CD14-positive monocyte (primary cell): Measurements from ENCODE around the gene MED15. TPM values are rescaled to one million over a fixed set of nuclear protein-coding genes. Genes with fewer than 3 reads are reported as not detected.

ENCODE experiments used
- DNase-seq, 3 donors: peaks; one replicate each; pipeline ENCODE4 v3.0.0-alpha.2; 2011 to 2022
- H2AFZ ChIP-seq: 2 replicates; pipeline ENCODE4 v1.6.0; 2012; ENCODE audit warnings: mild to moderate bottlenecking, low read depth, low read length, inconsistent platforms; ENCODE audit not compliant: insufficient read depth, poor library complexity, severe bottlenecking
- H3K27ac ChIP-seq, 2 donors: 1 replicate in 1 of 2; 2 replicates in 1 of 2; pipeline ENCODE4 v1.5.1; 2012 to 2013; ENCODE audit warnings: low read length in 2 of 2, control low read depth in 1 of 2, inconsistent platforms in 1 of 2, low read depth in 1 of 2, mild to moderate bottlenecking in 1 of 2
- H3K27me3 ChIP-seq, 2 donors: one replicate each; pipeline versions ENCODE4 v1.6.0 to v1.6.1; 2011 to 2013; ENCODE audit warnings: low read length in 2 of 2; ENCODE audit not compliant: control insufficient read depth in 2 of 2, insufficient read depth in 2 of 2
- H3K36me3 ChIP-seq, 2 donors: replicated peaks in 1 of 2; 1 replicate in 1 of 2; 2 replicates in 1 of 2; pipeline versions ENCODE4 v1.5.1 to v1.6.1; 2012 to 2013; ENCODE audit warnings: low read length in 2 of 2, control low read depth in 1 of 2, inconsistent platforms in 1 of 2, mild to moderate bottlenecking in 1 of 2; ENCODE audit not compliant: insufficient read depth in 2 of 2, control insufficient read depth in 1 of 2
- H3K4me1 ChIP-seq, 2 donors: 1 replicate in 1 of 2; 2 replicates in 1 of 2; pipeline versions ENCODE4 v1.5.1 to v1.6.1; 2012 to 2013; ENCODE audit warnings: low read length in 2 of 2, control low read depth in 1 of 2, inconsistent platforms in 1 of 2, mild to moderate bottlenecking in 1 of 2, moderate library complexity in 1 of 2; ENCODE audit not compliant: insufficient read depth in 2 of 2, control insufficient read depth in 1 of 2
- H3K4me2 ChIP-seq: replicated peaks from 2 replicates; pipeline ENCODE3; 2012; ENCODE audit warnings: low read length, moderate library complexity, mild to moderate bottlenecking; ENCODE audit not compliant: poor library complexity, severe bottlenecking; ENCODE audit errors: extremely low read depth
- H3K4me3 ChIP-seq, 3 experiments: fragments of 200-600 bp in 1 of 3; sonication (generic) in 1 of 3; replicated peaks in 1 of 3; 1 replicate in 2 of 3; 2 replicates in 1 of 3; pipeline ENCODE4 v1.5.1; 2011 to 2013; ENCODE audit warnings: low read length in 3 of 3, mild to moderate bottlenecking in 3 of 3, control low read depth in 2 of 3, low read depth in 2 of 3, inconsistent platforms in 1 of 3, moderate library complexity in 1 of 3
- H3K79me2 ChIP-seq: 2 replicates; pipeline ENCODE4 v1.6.0; 2012; ENCODE audit warnings: mild to moderate bottlenecking, control low read depth, inconsistent platforms, low read length, moderate library complexity; ENCODE audit not compliant: insufficient read depth
- H3K9ac ChIP-seq: 2 replicates; pipeline ENCODE4 v1.6.0; 2017; ENCODE audit warnings: low read length, mild to moderate bottlenecking; ENCODE audit not compliant: insufficient read depth, poor library complexity, severe bottlenecking
- H3K9me3 ChIP-seq, 2 donors: replicated peaks in 1 of 2; 1 replicate in 1 of 2; 2 replicates in 1 of 2; pipeline versions ENCODE4 v1.5.1 to v1.6.1; 2012 to 2013; ENCODE audit warnings: low read length in 2 of 2, control low read depth in 1 of 2; ENCODE audit not compliant: control insufficient read depth in 1 of 2, insufficient read depth in 1 of 2
- H4K20me1 ChIP-seq: 2 replicates; pipeline ENCODE4 v1.6.0; 2012; ENCODE audit warnings: mild to moderate bottlenecking, low read length, control low read depth, moderate library complexity; ENCODE audit not compliant: insufficient read depth
- H3K27ac Mint-ChIP-seq, 7 donors: one replicate each; pipeline ENCODE4 v1.8.0; 2020; ENCODE audit warnings: mild to moderate bottlenecking in 7 of 7, mixed read lengths in 7 of 7, moderate library complexity in 6 of 7, inconsistent platforms in 2 of 7
- H3K27me3 Mint-ChIP-seq, 3 donors: one replicate each; pipeline ENCODE4 v1.8.0; 2021 to 2022; ENCODE audit warnings: low read depth in 3 of 3, mild to moderate bottlenecking in 3 of 3, mixed read lengths in 3 of 3, moderate library complexity in 3 of 3, inconsistent platforms in 1 of 3
- H3K36me3 Mint-ChIP-seq, 2 donors: one replicate each; pipeline ENCODE4 v1.8.0; 2020; ENCODE audit warnings: mixed read lengths in 2 of 2, inconsistent platforms in 1 of 2, mild to moderate bottlenecking in 1 of 2
- H3K4me1 Mint-ChIP-seq: one replicate; pipeline ENCODE4 v1.8.0; 2020; ENCODE audit warnings: mild to moderate bottlenecking, mixed read lengths
- H3K4me3 Mint-ChIP-seq, 2 donors: one replicate each; pipeline ENCODE4 v1.8.0; 2020; ENCODE audit warnings: mild to moderate bottlenecking in 2 of 2, mixed read lengths in 2 of 2, moderate library complexity in 1 of 2
- H3K9me3 Mint-ChIP-seq, 7 donors: one replicate each; pipeline ENCODE4 v1.8.0; 2020 to 2022; ENCODE audit warnings: mixed read lengths in 7 of 7, mild to moderate bottlenecking in 6 of 7, moderate library complexity in 6 of 7, inconsistent platforms in 2 of 7
- WGBS: methylation state at CpG from one replicate; pipeline ENCODE4 v1.1.5; 2013; ENCODE audit warnings: missing lambda C conversion rate; ENCODE audit not compliant: insufficient coverage; 5-methylcytosine and 5-hydroxymethylcytosine counted together
- intact Hi-C, 2 donors: fragments of 100-400 bp; cut with micrococcal nuclease; formaldehyde crosslinking; loops; one replicate each; pipeline versions ENCODE4 v1.15.0 to v1.15.1; 2023
- polyA plus RNA-seq, 3 donors: library from polyadenylated mRNA; depleted of rRNA in 1 of 3; unstranded in 2 of 3; stranded (reverse) in 1 of 3; fragments of 300-500 nt in 2 of 3; fragments of >200 nt in 1 of 3; fragmentation: Illumina TruSeq in 2 of 3; gene quantifications; 1 replicate in 2 of 3; 2 replicates in 1 of 3; pipeline ENCODE4 v1.2.3, GENCODE V29; 2012 to 2021
- TF ChIP-seq, protein P1 (sequence below): fragments of 200-600 bp; IDR thresholded peaks from one replicate; pipeline ENCODE4 v1.8.0; 2022; ENCODE audit warnings: antibody characterized with exemption, mild to moderate bottlenecking

The MED15 gene
- polyA plus RNA-seq, 3 donors = 10.0 to 126 (median 17.8) TPM

DNA sequence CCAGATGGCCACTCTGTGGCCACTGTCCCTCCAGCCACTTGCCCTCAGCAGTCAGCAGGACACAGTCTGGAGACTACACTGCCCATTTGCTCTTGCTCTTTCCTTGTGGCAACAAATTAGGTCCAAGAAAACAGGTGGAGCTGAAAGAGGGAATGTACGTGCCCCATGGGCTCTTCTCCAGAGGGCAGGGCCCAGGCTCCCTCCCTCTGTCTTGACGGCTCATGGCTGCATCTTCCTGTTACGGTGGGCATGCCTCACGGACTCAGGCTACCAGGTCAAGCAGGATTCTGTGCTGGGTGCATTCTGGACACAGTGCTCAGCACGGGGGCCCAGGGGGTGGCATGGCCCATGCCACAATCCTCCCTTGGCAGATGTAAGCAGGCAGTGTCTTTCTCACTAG is 71.3 kb downstream of the MED15 start:
- H3K4me3 Mint-ChIP-seq = no peak overlapping the region
- no peak overlapping the region for H3K4me2 ChIP-seq
- H3K27me3 Mint-ChIP-seq = no peaks in the 10 kb centered on the region
- no peaks in the 10 kb centered on the region for H3K27me3 ChIP-seq
- no peak for DNase-seq
- H3K79me2 ChIP-seq = peaks cover 10% of the 10 kb centered on the region
- no peak overlapping the region for H3K9ac ChIP-seq
- H3K36me3 ChIP-seq = peaks cover 92 to 99% of the 10 kb centered on the region in 2 donors
- 96% methylated on average over 5 of the region's 5 CpGs for WGBS
- H3K4me1 Mint-ChIP-seq = peaks cover 20% of the 10 kb centered on the region
- H4K20me1 ChIP-seq = peaks cover 92% of the 10 kb centered on the region
- no peaks in the 10 kb centered on the region for H3K9me3 ChIP-seq
- H3K36me3 Mint-ChIP-seq = peaks cover 69 to 95% of the 10 kb centered on the region in 2 donors
- intact Hi-C loops = no loop called here
- H3K4me1 ChIP-seq = peaks cover 10% of the 10 kb centered on the region in 2 donors
- no peak overlapping the region for H2AFZ ChIP-seq
- H3K27ac ChIP-seq = peak overlapping the region in 1 of 2 donors; percentile 4
- H3K4me3 ChIP-seq = no peak overlapping the region
- peak overlapping the region in 1 of 7 donors; percentile 63 for H3K27ac Mint-ChIP-seq
- TF ChIP-seq, protein P1, sequence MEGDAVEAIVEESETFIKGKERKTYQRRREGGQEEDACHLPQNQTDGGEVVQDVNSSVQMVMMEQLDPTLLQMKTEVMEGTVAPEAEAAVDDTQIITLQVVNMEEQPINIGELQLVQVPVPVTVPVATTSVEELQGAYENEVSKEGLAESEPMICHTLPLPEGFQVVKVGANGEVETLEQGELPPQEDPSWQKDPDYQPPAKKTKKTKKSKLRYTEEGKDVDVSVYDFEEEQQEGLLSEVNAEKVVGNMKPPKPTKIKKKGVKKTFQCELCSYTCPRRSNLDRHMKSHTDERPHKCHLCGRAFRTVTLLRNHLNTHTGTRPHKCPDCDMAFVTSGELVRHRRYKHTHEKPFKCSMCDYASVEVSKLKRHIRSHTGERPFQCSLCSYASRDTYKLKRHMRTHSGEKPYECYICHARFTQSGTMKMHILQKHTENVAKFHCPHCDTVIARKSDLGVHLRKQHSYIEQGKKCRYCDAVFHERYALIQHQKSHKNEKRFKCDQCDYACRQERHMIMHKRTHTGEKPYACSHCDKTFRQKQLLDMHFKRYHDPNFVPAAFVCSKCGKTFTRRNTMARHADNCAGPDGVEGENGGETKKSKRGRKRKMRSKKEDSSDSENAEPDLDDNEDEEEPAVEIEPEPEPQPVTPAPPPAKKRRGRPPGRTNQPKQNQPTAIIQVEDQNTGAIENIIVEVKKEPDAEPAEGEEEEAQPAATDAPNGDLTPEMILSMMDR = no peak
- H3K9me3 Mint-ChIP-seq = peaks cover 0 to under 1% (median 0%) of the 10 kb centered on the region in 7 donors

DNA sequence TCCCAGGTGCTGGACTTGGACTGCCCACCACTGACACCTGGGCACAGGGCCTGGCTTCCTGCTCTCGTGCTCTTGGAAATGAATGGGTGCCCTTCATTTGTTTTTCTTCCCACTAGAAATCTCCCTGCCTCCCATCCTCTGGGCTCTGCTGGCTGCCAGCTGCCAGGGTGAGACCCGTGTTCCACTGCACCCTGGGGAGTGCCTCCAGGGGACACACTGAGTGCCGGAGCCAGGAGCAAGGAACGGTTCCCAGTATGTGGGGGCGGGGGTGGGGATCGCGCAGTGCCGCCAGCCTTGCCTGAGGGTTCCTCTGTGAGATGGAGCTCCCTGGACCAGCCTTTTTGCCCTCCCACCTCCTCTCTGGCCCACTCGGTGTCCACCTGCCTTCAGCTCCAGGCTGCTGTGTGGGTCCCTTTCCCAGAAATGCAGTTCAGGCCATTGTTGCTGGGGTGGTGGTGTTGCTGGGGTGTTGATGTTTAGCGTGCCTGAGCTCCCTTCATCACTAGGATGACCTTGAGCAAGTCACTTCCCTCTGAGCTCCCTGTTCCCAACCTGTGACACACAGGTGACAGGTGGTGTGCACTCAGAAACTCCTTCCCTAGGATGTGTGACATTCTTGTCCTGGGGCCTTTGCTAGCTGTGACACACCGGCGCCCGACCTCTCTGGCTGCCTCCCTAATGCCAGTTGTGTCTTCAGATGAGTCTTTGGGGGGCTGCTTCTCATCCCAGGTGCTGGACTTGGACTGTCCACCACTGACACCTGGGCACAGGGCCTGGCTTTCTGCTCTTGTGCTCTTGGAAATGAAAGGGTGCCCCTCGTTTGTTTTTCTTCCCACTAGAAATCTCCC is 72.1 kb downstream of the MED15 start:
- H3K4me2 ChIP-seq = no peak overlapping the region
- H3K79me2 ChIP-seq = peaks cover 8% of the 10 kb centered on the region
- H3K4me3 Mint-ChIP-seq = no peak overlapping the region
- H3K27me3 Mint-ChIP-seq = no peaks in the 10 kb centered on the region
- H3K4me1 Mint-ChIP-seq = peaks cover 20% of the 10 kb centered on the region
- TF ChIP-seq, protein P1 = no peak
- no peaks in the 10 kb centered on the region for H3K27me3 ChIP-seq
- H3K27ac ChIP-seq = peak overlapping the region in 1 of 2 donors; percentile 17
- peaks cover 92 to 99% of the 10 kb centered on the region in 2 donors for H3K36me3 ChIP-seq
- no peak overlapping the region for H3K4me3 ChIP-seq
- 90% methylated on average over 9 of the region's 14 CpGs for WGBS
- H2AFZ ChIP-seq = no peak overlapping the region
- no peak overlapping the region for H3K9ac ChIP-seq
- H3K27ac Mint-ChIP-seq = peak overlapping the region in 2 of 7 donors; percentile 2 to 73
- no peaks in the 10 kb centered on the region for H3K9me3 ChIP-seq
- H3K4me1 ChIP-seq = peaks cover 10% of the 10 kb centered on the region in 2 donors
- no peak for DNase-seq
- H4K20me1 ChIP-seq = peaks cover 92% of the 10 kb centered on the region
- peaks cover 69 to 95% of the 10 kb centered on the region in 2 donors for H3K36me3 Mint-ChIP-seq
- H3K9me3 Mint-ChIP-seq = no peaks in the 10 kb centered on the region
- intact Hi-C loops = no loop called here
